Neural crest cell (in vitro differentiated cells): ENCODE data around the gene CHN2. TPM values are rescaled to one million over a fixed set of nuclear protein-coding genes. Genes with fewer than 3 reads are reported as not detected.

Experiments used
- DNase-seq: peaks from one replicate; pipeline ENCODE4 v3.0.0; 2021; ENCODE audit warnings: low read depth, mixed read lengths, low spot score
- H3K27ac Mint-ChIP-seq: one replicate; pipeline ENCODE4 v1.8.0; 2021; ENCODE audit warnings: mild to moderate bottlenecking, mixed read lengths; ENCODE audit not compliant: unreplicated experiment
- H3K27me3 Mint-ChIP-seq: 2 replicates; pipeline ENCODE4 v1.8.0; 2021; ENCODE audit warnings: low read depth, mild to moderate bottlenecking, mixed read lengths
- H3K36me3 Mint-ChIP-seq: 2 replicates; pipeline ENCODE4 v1.8.0; 2021; ENCODE audit warnings: low read depth, mild to moderate bottlenecking, mixed read lengths
- H3K4me1 Mint-ChIP-seq: 2 replicates; pipeline ENCODE4 v1.8.0; 2021; ENCODE audit warnings: mixed read lengths
- H3K4me3 Mint-ChIP-seq: one replicate; pipeline ENCODE4 v1.8.0; 2021; ENCODE audit warnings: mild to moderate bottlenecking, mixed read lengths
- H3K9me3 Mint-ChIP-seq: 2 replicates; pipeline ENCODE4 v1.8.0; 2021; ENCODE audit warnings: mixed read lengths
- total RNA-seq: library from RNA; stranded (reverse); gene quantifications from 2 replicates; pipeline ENCODE4 v1.2.1, GENCODE V29; 2021
- TF ChIP-seq, protein P1 (sequence below): fragments of 200-600 bp; sonication (generic); conservative IDR thresholded peaks from 2 replicates; pipeline ENCODE4 v1.5.0; 2021; ENCODE audit warnings: antibody characterized with exemption, mild to moderate bottlenecking

CHN2 gene
- total RNA-seq, 1 donor from 2014 or later: 15.4 TPM

DNA sequence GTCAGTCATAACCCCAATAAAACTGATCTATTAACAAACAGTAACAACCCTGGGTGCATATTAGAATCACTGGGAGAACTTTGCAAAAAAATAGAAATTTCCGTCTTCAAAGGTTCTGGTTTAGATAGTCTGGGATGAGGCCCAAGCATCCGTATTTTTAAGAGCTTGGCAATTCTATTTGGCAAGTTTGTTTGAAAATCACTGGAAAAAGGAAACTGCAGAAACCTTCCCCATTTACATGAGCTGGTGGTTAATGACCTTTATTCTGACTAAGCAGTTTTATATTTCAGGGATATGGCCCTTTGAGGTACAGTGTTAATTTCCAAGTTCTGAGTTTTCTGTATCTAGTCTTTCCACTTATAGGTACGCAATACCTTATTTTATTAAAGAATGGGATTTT is 253.3 kb downstream of the CHN2 start:
- TF ChIP-seq, protein P1, sequence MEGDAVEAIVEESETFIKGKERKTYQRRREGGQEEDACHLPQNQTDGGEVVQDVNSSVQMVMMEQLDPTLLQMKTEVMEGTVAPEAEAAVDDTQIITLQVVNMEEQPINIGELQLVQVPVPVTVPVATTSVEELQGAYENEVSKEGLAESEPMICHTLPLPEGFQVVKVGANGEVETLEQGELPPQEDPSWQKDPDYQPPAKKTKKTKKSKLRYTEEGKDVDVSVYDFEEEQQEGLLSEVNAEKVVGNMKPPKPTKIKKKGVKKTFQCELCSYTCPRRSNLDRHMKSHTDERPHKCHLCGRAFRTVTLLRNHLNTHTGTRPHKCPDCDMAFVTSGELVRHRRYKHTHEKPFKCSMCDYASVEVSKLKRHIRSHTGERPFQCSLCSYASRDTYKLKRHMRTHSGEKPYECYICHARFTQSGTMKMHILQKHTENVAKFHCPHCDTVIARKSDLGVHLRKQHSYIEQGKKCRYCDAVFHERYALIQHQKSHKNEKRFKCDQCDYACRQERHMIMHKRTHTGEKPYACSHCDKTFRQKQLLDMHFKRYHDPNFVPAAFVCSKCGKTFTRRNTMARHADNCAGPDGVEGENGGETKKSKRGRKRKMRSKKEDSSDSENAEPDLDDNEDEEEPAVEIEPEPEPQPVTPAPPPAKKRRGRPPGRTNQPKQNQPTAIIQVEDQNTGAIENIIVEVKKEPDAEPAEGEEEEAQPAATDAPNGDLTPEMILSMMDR: no peak
- Mint-ChIP-seq H3K27me3 (no peaks in the 10 kb centered on the region), H3K9me3 (no peaks in the 10 kb centered on the region), H3K4me1 (no peaks in the 10 kb centered on the region), H3K27ac (no peak overlapping the region), H3K4me3 (no peak overlapping the region), H3K36me3 (no peaks in the 10 kb centered on the region)
- DNase-seq: no peak

DNA sequence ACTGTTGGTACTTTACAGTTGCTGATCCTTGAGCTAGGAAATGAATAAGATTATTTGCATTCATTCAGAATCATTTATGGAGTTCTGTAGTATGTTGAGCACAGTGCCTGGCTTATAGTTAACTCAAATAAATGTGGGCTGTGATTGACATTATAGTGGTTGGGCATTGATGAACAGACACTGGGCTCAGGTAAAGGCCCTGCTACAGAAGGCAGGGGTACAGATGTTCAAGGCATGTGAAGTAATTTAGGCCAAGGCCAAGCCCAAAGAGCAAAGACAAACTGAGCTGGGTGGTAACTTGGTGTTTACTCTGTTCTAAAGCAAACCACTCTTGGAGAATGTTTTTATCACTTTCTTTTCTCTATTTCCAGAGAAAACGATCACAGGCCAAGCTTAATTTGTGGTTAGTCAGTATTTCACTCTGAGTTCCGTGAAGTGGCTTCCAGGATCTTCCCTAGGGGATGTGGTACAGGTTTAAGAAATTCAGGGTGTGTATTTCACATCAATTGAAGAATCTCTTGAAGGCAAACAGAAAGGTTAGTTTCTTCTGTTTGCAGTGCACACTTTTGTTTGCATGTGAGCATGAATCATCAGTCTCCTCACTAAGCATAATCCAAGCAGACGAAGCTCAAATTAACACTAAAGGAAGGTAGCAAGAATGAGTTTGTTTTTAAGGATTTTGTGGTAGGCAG is 255.1 kb downstream of the CHN2 start:
- Mint-ChIP-seq H3K36me3 (no peaks in the 10 kb centered on the region), H3K27me3 (no peaks in the 10 kb centered on the region), H3K4me1 (no peaks in the 10 kb centered on the region), H3K9me3 (no peaks in the 10 kb centered on the region), H3K27ac (no peak overlapping the region), H3K4me3 (no peak overlapping the region)
- TF ChIP-seq, protein P1: no peak
- no peak for DNase-seq

DNA sequence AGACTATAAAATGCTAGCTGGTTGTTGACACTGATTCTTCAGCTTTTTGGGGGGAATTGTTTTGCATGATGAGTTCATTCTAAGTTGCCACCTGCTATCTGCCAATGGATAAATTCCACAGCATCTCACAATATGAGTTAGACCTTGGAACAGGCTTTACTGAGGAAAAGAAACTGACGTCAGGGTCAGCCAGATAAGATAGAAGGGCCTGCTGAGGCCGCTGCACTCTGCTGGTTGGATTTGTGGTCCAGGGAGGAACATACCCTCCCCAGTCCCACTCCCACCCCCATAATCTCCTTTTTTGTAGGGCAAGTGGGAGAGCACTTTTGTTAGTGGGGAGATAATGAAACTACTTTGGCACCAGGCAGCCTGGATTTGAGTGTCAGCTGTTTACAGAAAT is 258.4 kb downstream of the CHN2 start:
- Mint-ChIP-seq H3K36me3 (no peaks in the 10 kb centered on the region), H3K27ac (no peak overlapping the region)
- TF ChIP-seq, protein P1: no peak

DNA sequence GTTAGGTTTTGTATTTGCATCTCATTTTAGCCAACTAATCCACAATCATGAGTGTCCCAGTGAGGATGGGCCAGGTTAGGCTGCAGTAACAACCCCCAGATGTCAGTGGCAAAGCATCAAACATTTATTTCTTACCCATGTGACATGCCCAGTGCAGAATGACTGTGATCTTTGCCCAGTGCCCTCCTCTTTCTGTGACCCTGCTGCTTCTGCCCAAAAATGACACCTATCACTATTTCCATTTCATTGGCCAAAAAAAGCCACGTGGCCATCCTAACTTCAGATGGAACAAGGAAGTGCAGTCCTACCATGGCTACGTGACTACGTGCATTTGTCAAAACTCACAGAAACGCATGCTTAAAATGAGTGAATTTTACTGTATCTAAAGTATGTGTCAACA is 259.9 kb downstream of the CHN2 start:
- Mint-ChIP-seq H3K9me3 (no peaks in the 10 kb centered on the region), H3K36me3 (no peaks in the 10 kb centered on the region), H3K4me3 (no peak overlapping the region), H3K27ac (no peak overlapping the region), H3K27me3 (no peaks in the 10 kb centered on the region), H3K4me1 (peaks cover 36% of the 10 kb centered on the region)
- no peak for DNase-seq
- TF ChIP-seq, protein P1: no peak

More for the DNA sequence above, 258.4 kb downstream of the CHN2 start:
- no peaks in the 10 kb centered on the region for H3K9me3 Mint-ChIP-seq
- DNase-seq: no peak
- H3K4me3 Mint-ChIP-seq: no peak overlapping the region
- H3K4me1 Mint-ChIP-seq: peaks cover 25% of the 10 kb centered on the region
- H3K27me3 Mint-ChIP-seq: no peaks in the 10 kb centered on the region

DNA sequence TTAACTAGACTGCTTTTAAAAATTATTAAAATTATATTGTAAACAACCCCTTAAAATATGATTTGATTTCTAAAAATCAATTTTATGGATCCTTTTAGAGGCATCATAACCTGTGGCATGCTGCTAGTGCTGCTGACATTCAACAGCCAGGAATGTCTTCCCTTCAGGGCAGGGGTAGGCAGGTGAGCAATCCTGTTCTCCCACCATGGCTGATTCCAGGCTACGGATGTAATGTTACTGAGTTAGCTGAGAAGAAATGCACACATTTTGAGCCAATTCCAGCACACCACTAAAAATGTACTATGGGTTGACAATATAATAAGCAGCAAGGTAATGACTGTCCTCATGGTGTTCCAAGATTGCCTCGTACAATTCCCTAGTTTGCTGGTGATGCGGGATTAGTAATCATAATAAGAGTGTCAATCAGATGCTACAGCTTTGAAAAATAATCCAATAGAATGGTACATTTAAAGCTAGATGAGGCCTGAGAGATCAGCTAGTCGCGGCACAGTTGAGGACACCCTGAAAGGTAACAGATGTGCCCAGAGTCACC is 260.4 kb downstream of the CHN2 start:
- H3K27me3 Mint-ChIP-seq: no peaks in the 10 kb centered on the region
- H3K36me3 Mint-ChIP-seq: no peaks in the 10 kb centered on the region
- no peak for DNase-seq
- H3K4me1 Mint-ChIP-seq: peaks cover 40% of the 10 kb centered on the region
- TF ChIP-seq, protein P1: no peak
- H3K27ac Mint-ChIP-seq: no peak overlapping the region
- no peaks in the 10 kb centered on the region for H3K9me3 Mint-ChIP-seq
- H3K4me3 Mint-ChIP-seq: no peak overlapping the region
